Liver (tissue), 3 donors: ENCODE data around the gene CTNS.

Experiments used
- ATF3 ChIP-seq: IDR thresholded peaks from 2 replicates; pipeline ENCODE4 v1.6.1; 2016; ENCODE audit warnings: antibody characterized with exemption
- CTCF ChIP-seq: fragments of 150-350 bp; IDR thresholded peaks from 2 replicates; pipeline ENCODE4 v1.5.1; 2017; ENCODE audit warnings: improper control_type of control experiment, low read depth, low read length; ENCODE audit not compliant: missing input control
- MAX ChIP-seq: IDR thresholded peaks from 2 replicates; pipeline ENCODE4 v1.6.1; 2016; ENCODE audit warnings: antibody characterized with exemption
- NR2F2 ChIP-seq: IDR thresholded peaks from 2 replicates; pipeline ENCODE4 v1.6.1; 2016; ENCODE audit warnings: antibody characterized with exemption
- RAD21 ChIP-seq, 2 donors: IDR thresholded peaks; 2 replicates each; pipeline ENCODE4 v1.6.1; 2016; ENCODE audit warnings: antibody characterized with exemption in 2 of 2, mild to moderate bottlenecking in 2 of 2
- REST ChIP-seq: IDR thresholded peaks from 2 replicates; pipeline ENCODE4 v1.6.1; 2016; ENCODE audit warnings: antibody characterized with exemption, mild to moderate bottlenecking
- TAF1 ChIP-seq: conservative IDR thresholded peaks from 2 replicates; pipeline ENCODE4 v1.6.1; 2016; ENCODE audit warnings: antibody characterized with exemption, mild to moderate bottlenecking
- YY1 ChIP-seq: IDR thresholded peaks from 2 replicates; pipeline ENCODE4 v1.6.1; 2016; ENCODE audit warnings: antibody characterized with exemption, mild to moderate bottlenecking
- donor health status: healthy.
- donor health status: healthy.

GRCh38 chr17:3639981-3640596, 3.5 kb downstream of the CTNS start:
- TF ChIP-seq CTCF: no peak
- TF ChIP-seq RAD21 (IDR thresholded peaks at IDR 0.05): no peak
- TF ChIP-seq REST: no peak
- TF ChIP-seq MAX: no peak
- no peak for TF ChIP-seq YY1
- no peak for TF ChIP-seq NR2F2
- TF ChIP-seq TAF1: no peak
- no peak for TF ChIP-seq ATF3
